GM23338 (cell line): ENCODE results near the gene CPSF6. TPM values are rescaled to one million over a fixed set of nuclear protein-coding genes. Genes with fewer than 3 reads are reported as not detected.

Source experiments
- ATAC-seq: fragments of 200-7000 bp; cut with Tn5 transposase; 3 replicates; pipeline ENCODE4 v1.9.1; 2020
- DNase-seq: peaks from one replicate; pipeline ENCODE4 v3.0.0-alpha.2; 2015; ENCODE audit warnings: low spot score
- H2AFZ ChIP-seq: fragments of 200-600 bp; sonication (generic); 2 replicates; pipeline ENCODE4 v1.8.0; 2016; ENCODE audit warnings: antibody characterized with exemption, mild to moderate bottlenecking, moderate library complexity
- H3F3A ChIP-seq: fragments of 200-600 bp; sonication (generic); replicated peaks from 2 replicates; pipeline ENCODE4 v1.8.0; 2017; ENCODE audit warnings: antibody characterized with exemption, mixed run types, low read depth
- H3K27ac ChIP-seq: fragments of 200-600 bp; sonication (generic); 2 replicates; pipeline ENCODE4 v1.6.1; 2016; ENCODE audit warnings: low read depth
- H3K27me3 ChIP-seq: fragments of 200-600 bp; sonication (generic); 2 replicates; pipeline ENCODE4 v1.8.0; 2016; ENCODE audit warnings: mild to moderate bottlenecking, mixed run types, moderate library complexity; ENCODE audit not compliant: insufficient read depth
- H3K36me3 ChIP-seq: fragments of 200-600 bp; sonication (generic); 2 replicates; pipeline ENCODE4 v1.8.0; 2016; ENCODE audit warnings: mild to moderate bottlenecking; ENCODE audit not compliant: insufficient read depth
- H3K4me1 ChIP-seq: fragments of 200-600 bp; sonication (generic); 2 replicates; pipeline ENCODE4 v1.8.0; 2016; ENCODE audit warnings: mild to moderate bottlenecking, moderate library complexity; ENCODE audit not compliant: insufficient read depth
- H3K4me2 ChIP-seq: fragments of 200-600 bp; sonication (generic); 2 replicates; pipeline ENCODE4 v1.7.1; 2017; ENCODE audit warnings: mixed run types
- H3K4me3 ChIP-seq: fragments of 200-600 bp; sonication (generic); 2 replicates; pipeline ENCODE4 v1.6.1; 2016; ENCODE audit warnings: mixed run types
- H3K79me2 ChIP-seq: fragments of 200-600 bp; sonication (generic); replicated peaks from 2 replicates; pipeline ENCODE4 v1.8.0; 2017; ENCODE audit warnings: mild to moderate bottlenecking; ENCODE audit not compliant: insufficient read depth
- H3K9me2 ChIP-seq: fragments of 200-600 bp; sonication (generic); 2 replicates; pipeline ENCODE4 v1.8.0; 2017; ENCODE audit not compliant: insufficient read depth
- H4K20me1 ChIP-seq: fragments of 200-600 bp; sonication (generic); replicated peaks from 2 replicates; pipeline ENCODE4 v1.8.0; 2017; ENCODE audit warnings: mild to moderate bottlenecking; ENCODE audit not compliant: insufficient read depth
- H3K27ac Mint-ChIP-seq: 2 replicates; pipeline ENCODE4 v1.8.0; 2020; ENCODE audit warnings: inconsistent platforms, mild to moderate bottlenecking, moderate library complexity, mixed read lengths
- H3K27me3 Mint-ChIP-seq: 3 replicates; pipeline ENCODE4 v1.8.0; 2022; ENCODE audit warnings: low read depth, mild to moderate bottlenecking, moderate library complexity, mixed read lengths, inconsistent platforms; ENCODE audit not compliant: insufficient read depth, poor library complexity
- H3K36me3 Mint-ChIP-seq: 3 replicates; pipeline ENCODE4 v1.8.0; 2021; ENCODE audit warnings: low read depth, mild to moderate bottlenecking, inconsistent platforms, moderate library complexity, mixed read lengths
- H3K4me1 Mint-ChIP-seq: 3 replicates; pipeline ENCODE4 v1.8.0; 2020; ENCODE audit warnings: mild to moderate bottlenecking, inconsistent platforms, mixed read lengths
- H3K4me3 Mint-ChIP-seq: 3 replicates; pipeline ENCODE4 v1.8.0; 2021; ENCODE audit warnings: moderate library complexity, mild to moderate bottlenecking, inconsistent platforms, mixed read lengths
- H3K9me3 Mint-ChIP-seq: 3 replicates; pipeline ENCODE4 v1.8.0; 2020; ENCODE audit warnings: moderate library complexity, mild to moderate bottlenecking, inconsistent platforms, mixed read lengths
- CREB1 ChIP-seq: fragments of 250-450 bp; sonication (Bioruptor Pico); IDR thresholded peaks from 2 replicates; pipeline ENCODE4 v1.5.0; 2020; ENCODE audit warnings: low read depth, mild to moderate bottlenecking, moderate library complexity
- EZH2 ChIP-seq: fragments of 200-600 bp; sonication (generic); IDR thresholded peaks from one replicate; pipeline ENCODE4 v1.8.0; 2017; ENCODE audit warnings: antibody characterized with exemption, mild to moderate bottlenecking, low read depth; ENCODE audit not compliant: unreplicated experiment
- EZH2phosphoT487 ChIP-seq: fragments of 200-600 bp; sonication (generic); IDR thresholded peaks from one replicate; pipeline ENCODE4 v1.8.1; 2018; ENCODE audit warnings: antibody characterized with exemption; ENCODE audit not compliant: unreplicated experiment
- JUNB ChIP-seq: IDR thresholded peaks from one replicate; pipeline ENCODE4 v1.6.1; 2016; ENCODE audit warnings: antibody characterized with exemption; ENCODE audit not compliant: unreplicated experiment
- NANOG ChIP-seq: IDR thresholded peaks from 2 replicates; pipeline ENCODE4 v1.6.1; 2016; ENCODE audit warnings: antibody characterized with exemption, borderline replicate concordance
- POLR2AphosphoS5 ChIP-seq: IDR thresholded peaks from 2 replicates; pipeline ENCODE4 v1.6.1; 2016; ENCODE audit warnings: antibody characterized with exemption, low read depth
- STAT1 ChIP-seq: IDR thresholded peaks from one replicate; pipeline ENCODE4 v1.6.1; 2016; ENCODE audit warnings: antibody characterized with exemption; ENCODE audit not compliant: unreplicated experiment
- ZNF114 ChIP-seq: fragments of 250-450 bp; sonication (Bioruptor Pico); IDR thresholded peaks from 2 replicates; pipeline ENCODE4 v1.5.0; 2020; ENCODE audit warnings: mild to moderate bottlenecking, moderate library complexity
- ZNF331 ChIP-seq: fragments of 250-450 bp; sonication (Bioruptor Pico); IDR thresholded peaks from 2 replicates; pipeline ENCODE4 v1.5.0; 2020; ENCODE audit warnings: low read depth, mild to moderate bottlenecking, moderate library complexity
- polyA plus RNA-seq: library from polyadenylated mRNA; unstranded; fragments of >200 nt; fragmentation: Nextera tagmentation; extraction: Ambion mirVana; gene quantifications from 2 replicates; pipeline ENCODE4 v1.2.1, GENCODE V29; 2016
- total RNA-seq: library from RNA; depleted of rRNA; stranded (reverse); fragments of >200 nt; shearing (Covaris generic); gene quantifications from 2 replicates; pipeline ENCODE4 v1.2.3, GENCODE V29; 2014
- TF ChIP-seq, protein P1 (sequence below), 2 experiments: fragments of 200-600 bp in 1 of 2; sonication (generic) in 1 of 2; conservative IDR thresholded peaks; 2 replicates each; pipeline versions ENCODE4 v1.5.1 to v1.6.1; 2016 to 2017; ENCODE audit warnings: antibody characterized with exemption in 2 of 2, low read depth in 2 of 2, mild to moderate bottlenecking in 2 of 2, moderate library complexity in 1 of 2
- TF ChIP-seq, protein P2 (sequence below): fragments of 250-450 bp; sonication (Bioruptor Pico); IDR thresholded peaks from 2 replicates; pipeline ENCODE4 v1.5.0; 2020; ENCODE audit warnings: mild to moderate bottlenecking, moderate library complexity
- TF ChIP-seq, protein P3 (sequence below): IDR thresholded peaks from one replicate; pipeline ENCODE4 v1.6.1; 2018; ENCODE audit warnings: antibody characterized with exemption; ENCODE audit not compliant: unreplicated experiment
- TF ChIP-seq, protein P4 (sequence below): IDR thresholded peaks from 2 replicates; pipeline ENCODE4 v1.6.1; 2016; ENCODE audit warnings: antibody characterized with exemption

Gene CPSF6
- total and polyA plus RNA-seq, 2 experiments from 2014 or later: 80.7 to 136 TPM

DNA sequence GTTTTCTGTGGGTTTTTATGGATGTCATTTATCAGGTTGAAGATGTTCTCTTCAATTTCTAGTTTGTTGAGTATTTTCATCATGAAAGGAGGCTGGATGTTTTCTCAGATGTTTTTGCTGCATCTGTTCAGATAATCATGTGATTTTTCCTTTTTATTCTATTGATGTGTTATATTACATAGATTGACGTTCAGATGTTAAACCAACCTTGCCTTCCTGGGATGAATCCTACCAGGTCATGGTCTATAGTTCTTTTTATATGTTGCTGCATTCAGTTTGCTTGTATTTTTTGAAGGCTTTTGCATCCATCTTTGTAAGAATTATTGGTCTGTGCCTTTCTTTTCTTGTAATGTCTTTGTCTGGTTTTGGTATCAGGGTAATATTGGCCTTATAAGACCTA lies 64.9 kb downstream of the CPSF6 start:
- Histone ChIP-seq H2AFZ (no peak overlapping the region), H3K27me3 (no peaks in the 10 kb centered on the region), H3K4me1 (no peaks in the 10 kb centered on the region), H3K27ac (no peak overlapping the region), H3K4me3 (no peak overlapping the region), H3K36me3 (no peaks in the 10 kb centered on the region; the same call in 1 of the 2 replicates), H3K4me2 (no peak overlapping the region), H4K20me1 (no peaks in the 10 kb centered on the region), H3K9me2 (peaks cover 2% of the 10 kb centered on the region; the same call in 1 of the 2 replicates), H3F3A (no peaks in the 10 kb centered on the region), H3K79me2 (no peaks in the 10 kb centered on the region)
- no peak for DNase-seq
- no peaks in the 10 kb centered on the region; the same call in 1 of the 3 replicates for H3K36me3 Mint-ChIP-seq
- no peak overlapping the region for H3K27ac Mint-ChIP-seq
- no peak overlapping the region for H3K4me3 Mint-ChIP-seq
- peaks cover 17% of the 10 kb centered on the region for H3K9me3 Mint-ChIP-seq
- ATAC-seq: no peak
- H3K4me1 Mint-ChIP-seq: no peaks in the 10 kb centered on the region
- H3K27me3 Mint-ChIP-seq: no peaks in the 10 kb centered on the region
- TF ChIP-seq, protein P1, sequence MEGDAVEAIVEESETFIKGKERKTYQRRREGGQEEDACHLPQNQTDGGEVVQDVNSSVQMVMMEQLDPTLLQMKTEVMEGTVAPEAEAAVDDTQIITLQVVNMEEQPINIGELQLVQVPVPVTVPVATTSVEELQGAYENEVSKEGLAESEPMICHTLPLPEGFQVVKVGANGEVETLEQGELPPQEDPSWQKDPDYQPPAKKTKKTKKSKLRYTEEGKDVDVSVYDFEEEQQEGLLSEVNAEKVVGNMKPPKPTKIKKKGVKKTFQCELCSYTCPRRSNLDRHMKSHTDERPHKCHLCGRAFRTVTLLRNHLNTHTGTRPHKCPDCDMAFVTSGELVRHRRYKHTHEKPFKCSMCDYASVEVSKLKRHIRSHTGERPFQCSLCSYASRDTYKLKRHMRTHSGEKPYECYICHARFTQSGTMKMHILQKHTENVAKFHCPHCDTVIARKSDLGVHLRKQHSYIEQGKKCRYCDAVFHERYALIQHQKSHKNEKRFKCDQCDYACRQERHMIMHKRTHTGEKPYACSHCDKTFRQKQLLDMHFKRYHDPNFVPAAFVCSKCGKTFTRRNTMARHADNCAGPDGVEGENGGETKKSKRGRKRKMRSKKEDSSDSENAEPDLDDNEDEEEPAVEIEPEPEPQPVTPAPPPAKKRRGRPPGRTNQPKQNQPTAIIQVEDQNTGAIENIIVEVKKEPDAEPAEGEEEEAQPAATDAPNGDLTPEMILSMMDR (conservative IDR thresholded peaks at IDR 0.05; ENCODE audit: low read depth in 2 of 2): no peak
- TF ChIP-seq ZNF114 (CRISPR knock-in tag) (no peak), ZNF331 (no peak), EZH2 (no peak), STAT1 (no peak), POLR2AphosphoS5 (no peak), NANOG (no peak), JUNB (no peak), CREB1 (CRISPR knock-in tag) (no peak), EZH2phosphoT487 (no peak)
- TF ChIP-seq, protein P2, sequence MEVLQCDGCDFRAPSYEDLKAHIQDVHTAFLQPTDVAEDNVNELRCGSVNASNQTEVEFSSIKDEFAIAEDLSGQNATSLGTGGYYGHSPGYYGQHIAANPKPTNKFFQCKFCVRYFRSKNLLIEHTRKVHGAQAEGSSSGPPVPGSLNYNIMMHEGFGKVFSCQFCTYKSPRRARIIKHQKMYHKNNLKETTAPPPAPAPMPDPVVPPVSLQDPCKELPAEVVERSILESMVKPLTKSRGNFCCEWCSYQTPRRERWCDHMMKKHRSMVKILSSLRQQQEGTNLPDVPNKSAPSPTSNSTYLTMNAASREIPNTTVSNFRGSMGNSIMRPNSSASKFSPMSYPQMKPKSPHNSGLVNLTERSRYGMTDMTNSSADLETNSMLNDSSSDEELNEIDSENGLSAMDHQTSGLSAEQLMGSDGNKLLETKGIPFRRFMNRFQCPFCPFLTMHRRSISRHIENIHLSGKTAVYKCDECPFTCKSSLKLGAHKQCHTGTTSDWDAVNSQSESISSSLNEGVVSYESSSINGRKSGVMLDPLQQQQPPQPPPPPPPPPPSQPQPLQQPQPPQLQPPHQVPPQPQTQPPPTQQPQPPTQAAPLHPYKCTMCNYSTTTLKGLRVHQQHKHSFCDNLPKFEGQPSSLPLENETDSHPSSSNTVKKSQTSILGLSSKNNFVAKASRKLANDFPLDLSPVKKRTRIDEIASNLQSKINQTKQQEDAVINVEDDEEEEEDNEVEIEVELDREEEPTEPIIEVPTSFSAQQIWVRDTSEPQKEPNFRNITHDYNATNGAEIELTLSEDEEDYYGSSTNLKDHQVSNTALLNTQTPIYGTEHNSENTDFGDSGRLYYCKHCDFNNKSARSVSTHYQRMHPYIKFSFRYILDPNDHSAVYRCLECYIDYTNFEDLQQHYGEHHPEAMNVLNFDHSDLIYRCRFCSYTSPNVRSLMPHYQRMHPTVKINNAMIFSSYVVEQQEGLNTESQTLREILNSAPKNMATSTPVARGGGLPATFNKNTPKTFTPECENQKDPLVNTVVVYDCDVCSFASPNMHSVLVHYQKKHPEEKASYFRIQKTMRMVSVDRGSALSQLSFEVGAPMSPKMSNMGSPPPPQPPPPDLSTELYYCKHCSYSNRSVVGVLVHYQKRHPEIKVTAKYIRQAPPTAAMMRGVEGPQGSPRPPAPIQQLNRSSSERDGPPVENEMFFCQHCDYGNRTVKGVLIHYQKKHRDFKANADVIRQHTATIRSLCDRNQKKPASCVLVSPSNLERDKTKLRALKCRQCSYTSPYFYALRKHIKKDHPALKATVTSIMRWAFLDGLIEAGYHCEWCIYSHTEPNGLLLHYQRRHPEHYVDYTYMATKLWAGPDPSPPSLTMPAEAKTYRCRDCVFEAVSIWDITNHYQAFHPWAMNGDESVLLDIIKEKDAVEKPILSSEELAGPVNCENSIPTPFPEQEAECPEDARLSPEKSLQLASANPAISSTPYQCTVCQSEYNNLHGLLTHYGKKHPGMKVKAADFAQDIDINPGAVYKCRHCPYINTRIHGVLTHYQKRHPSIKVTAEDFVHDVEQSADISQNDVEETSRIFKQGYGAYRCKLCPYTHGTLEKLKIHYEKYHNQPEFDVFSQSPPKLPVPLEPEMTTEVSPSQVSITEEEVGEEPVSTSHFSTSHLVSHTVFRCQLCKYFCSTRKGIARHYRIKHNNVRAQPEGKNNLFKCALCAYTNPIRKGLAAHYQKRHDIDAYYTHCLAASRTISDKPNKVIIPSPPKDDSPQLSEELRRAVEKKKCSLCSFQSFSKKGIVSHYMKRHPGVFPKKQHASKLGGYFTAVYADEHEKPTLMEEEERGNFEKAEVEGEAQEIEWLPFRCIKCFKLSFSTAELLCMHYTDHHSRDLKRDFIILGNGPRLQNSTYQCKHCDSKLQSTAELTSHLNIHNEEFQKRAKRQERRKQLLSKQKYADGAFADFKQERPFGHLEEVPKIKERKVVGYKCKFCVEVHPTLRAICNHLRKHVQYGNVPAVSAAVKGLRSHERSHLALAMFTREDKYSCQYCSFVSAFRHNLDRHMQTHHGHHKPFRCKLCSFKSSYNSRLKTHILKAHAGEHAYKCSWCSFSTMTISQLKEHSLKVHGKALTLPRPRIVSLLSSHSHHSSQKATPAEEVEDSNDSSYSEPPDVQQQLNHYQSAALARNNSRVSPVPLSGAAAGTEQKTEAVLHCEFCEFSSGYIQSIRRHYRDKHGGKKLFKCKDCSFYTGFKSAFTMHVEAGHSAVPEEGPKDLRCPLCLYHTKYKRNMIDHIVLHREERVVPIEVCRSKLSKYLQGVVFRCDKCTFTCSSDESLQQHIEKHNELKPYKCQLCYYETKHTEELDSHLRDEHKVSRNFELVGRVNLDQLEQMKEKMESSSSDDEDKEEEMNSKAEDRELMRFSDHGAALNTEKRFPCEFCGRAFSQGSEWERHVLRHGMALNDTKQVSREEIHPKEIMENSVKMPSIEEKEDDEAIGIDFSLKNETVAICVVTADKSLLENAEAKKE (CRISPR knock-in tag): no peak
- TF ChIP-seq, protein P3, sequence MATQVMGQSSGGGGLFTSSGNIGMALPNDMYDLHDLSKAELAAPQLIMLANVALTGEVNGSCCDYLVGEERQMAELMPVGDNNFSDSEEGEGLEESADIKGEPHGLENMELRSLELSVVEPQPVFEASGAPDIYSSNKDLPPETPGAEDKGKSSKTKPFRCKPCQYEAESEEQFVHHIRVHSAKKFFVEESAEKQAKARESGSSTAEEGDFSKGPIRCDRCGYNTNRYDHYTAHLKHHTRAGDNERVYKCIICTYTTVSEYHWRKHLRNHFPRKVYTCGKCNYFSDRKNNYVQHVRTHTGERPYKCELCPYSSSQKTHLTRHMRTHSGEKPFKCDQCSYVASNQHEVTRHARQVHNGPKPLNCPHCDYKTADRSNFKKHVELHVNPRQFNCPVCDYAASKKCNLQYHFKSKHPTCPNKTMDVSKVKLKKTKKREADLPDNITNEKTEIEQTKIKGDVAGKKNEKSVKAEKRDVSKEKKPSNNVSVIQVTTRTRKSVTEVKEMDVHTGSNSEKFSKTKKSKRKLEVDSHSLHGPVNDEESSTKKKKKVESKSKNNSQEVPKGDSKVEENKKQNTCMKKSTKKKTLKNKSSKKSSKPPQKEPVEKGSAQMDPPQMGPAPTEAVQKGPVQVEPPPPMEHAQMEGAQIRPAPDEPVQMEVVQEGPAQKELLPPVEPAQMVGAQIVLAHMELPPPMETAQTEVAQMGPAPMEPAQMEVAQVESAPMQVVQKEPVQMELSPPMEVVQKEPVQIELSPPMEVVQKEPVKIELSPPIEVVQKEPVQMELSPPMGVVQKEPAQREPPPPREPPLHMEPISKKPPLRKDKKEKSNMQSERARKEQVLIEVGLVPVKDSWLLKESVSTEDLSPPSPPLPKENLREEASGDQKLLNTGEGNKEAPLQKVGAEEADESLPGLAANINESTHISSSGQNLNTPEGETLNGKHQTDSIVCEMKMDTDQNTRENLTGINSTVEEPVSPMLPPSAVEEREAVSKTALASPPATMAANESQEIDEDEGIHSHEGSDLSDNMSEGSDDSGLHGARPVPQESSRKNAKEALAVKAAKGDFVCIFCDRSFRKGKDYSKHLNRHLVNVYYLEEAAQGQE: no peak
- TF ChIP-seq, protein P4, sequence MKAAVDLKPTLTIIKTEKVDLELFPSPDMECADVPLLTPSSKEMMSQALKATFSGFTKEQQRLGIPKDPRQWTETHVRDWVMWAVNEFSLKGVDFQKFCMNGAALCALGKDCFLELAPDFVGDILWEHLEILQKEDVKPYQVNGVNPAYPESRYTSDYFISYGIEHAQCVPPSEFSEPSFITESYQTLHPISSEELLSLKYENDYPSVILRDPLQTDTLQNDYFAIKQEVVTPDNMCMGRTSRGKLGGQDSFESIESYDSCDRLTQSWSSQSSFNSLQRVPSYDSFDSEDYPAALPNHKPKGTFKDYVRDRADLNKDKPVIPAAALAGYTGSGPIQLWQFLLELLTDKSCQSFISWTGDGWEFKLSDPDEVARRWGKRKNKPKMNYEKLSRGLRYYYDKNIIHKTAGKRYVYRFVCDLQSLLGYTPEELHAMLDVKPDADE: no peak
